K562 (cell line): Measurements from ENCODE around the gene SMC1A. TPM values are rescaled to one million over a fixed set of nuclear protein-coding genes. Genes with fewer than 3 reads are reported as not detected.
A peak's percentile ranks its signal among the peaks of the same experiment; 100 is the strongest.

ENCODE experiments used
- ARID2 ChIP-seq: fragments of 450-650 bp; IDR thresholded peaks from 2 replicates; pipeline ENCODE4 v1.6.1; 2017; ENCODE audit warnings: antibody characterized with exemption, mild to moderate bottlenecking
- ARID3B ChIP-seq: fragments of 250-450 bp; sonication (Bioruptor Pico); IDR thresholded peaks from 2 replicates; pipeline ENCODE4 v1.4.0; 2020; ENCODE audit warnings: borderline replicate concordance
- BDP1 ChIP-seq: IDR thresholded peaks from 3 replicates; pipeline ENCODE4 v1.6.1; 2011; ENCODE audit not compliant: insufficient read length, insufficient read depth
- BRD4 ChIP-seq: fragments of 200-600 bp; sonication (generic); IDR thresholded peaks from 2 replicates; pipeline ENCODE4 v1.6.1; 2017; ENCODE audit warnings: inconsistent platforms
- ESRRB ChIP-seq: fragments of 250-450 bp; sonication (Bioruptor Pico); IDR thresholded peaks from 2 replicates; pipeline ENCODE4 v1.5.0; 2020; ENCODE audit warnings: mild to moderate bottlenecking, moderate library complexity, borderline replicate concordance
- ETS2 ChIP-seq: IDR thresholded peaks from 2 replicates; pipeline ENCODE4 v1.6.1; 2016; ENCODE audit warnings: borderline replicate concordance, missing genetic modification characterization, mild to moderate bottlenecking, moderate library complexity, missing compliant biosample characterization; ENCODE audit not compliant: poor library complexity, severe bottlenecking
- GATA2 ChIP-seq: sonication (generic); formaldehyde crosslinking; IDR thresholded peaks from 2 replicates; pipeline ENCODE4 v1.4.0; 2020; ENCODE audit warnings: mild to moderate bottlenecking, missing genetic modification reagents
- KAT8 ChIP-seq: fragments of 450-650 bp; IDR thresholded peaks from 2 replicates; pipeline ENCODE4 v1.6.1; 2016; ENCODE audit warnings: low read depth, mild to moderate bottlenecking
- NFRKB ChIP-seq: fragments of 450-650 bp; IDR thresholded peaks from 2 replicates; pipeline ENCODE4 v1.6.1; 2016; ENCODE audit warnings: low read depth
- NFXL1 ChIP-seq: fragments of 450-650 bp; formaldehyde crosslinking; IDR thresholded peaks from 2 replicates; pipeline ENCODE4 v1.4.0; 2021; ENCODE audit warnings: mild to moderate bottlenecking
- NKRF ChIP-seq: fragments of 450-650 bp; IDR thresholded peaks from 2 replicates; pipeline ENCODE4 v1.6.1; 2016; ENCODE audit warnings: borderline replicate concordance
- NR0B1 ChIP-seq: fragments of 450-650 bp; IDR thresholded peaks from one replicate; pipeline ENCODE4 v1.6.1; 2018; ENCODE audit warnings: mild to moderate bottlenecking, moderate library complexity; ENCODE audit not compliant: partially characterized antibody
- PCBP2 ChIP-seq: fragments of 200-400 bp; formaldehyde crosslinking; IDR thresholded peaks from 2 replicates; pipeline ENCODE4 v1.6.1; 2018; ENCODE audit warnings: low read length, low read depth, mild to moderate bottlenecking, moderate library complexity; ENCODE audit not compliant: poor library complexity, severe bottlenecking
- SIRT6 ChIP-seq: IDR thresholded peaks from one replicate; pipeline ENCODE4 v1.6.1; 2012; ENCODE audit warnings: low read depth, mild to moderate bottlenecking, control low read depth, inconsistent platforms, low read length, moderate library complexity
- SMARCA4 ChIP-seq: fragments of 450-650 bp; IDR thresholded peaks from 2 replicates; pipeline ENCODE4 v1.6.1; 2016
- SREBF1 ChIP-seq: fragments of 150-350 bp; IDR thresholded peaks from 2 replicates; pipeline ENCODE4 v1.6.1; 2014; ENCODE audit warnings: antibody characterized with exemption, low read depth, low read length, borderline replicate concordance
- SREBF2 ChIP-seq: sonication (generic); formaldehyde crosslinking; IDR thresholded peaks from 2 replicates; pipeline ENCODE4 v1.4.0; 2020; ENCODE audit warnings: mild to moderate bottlenecking, missing genetic modification reagents
- TCF7L2 ChIP-seq: fragments of 150-350 bp; IDR thresholded peaks from 2 replicates; pipeline ENCODE4 v1.6.1; 2016; ENCODE audit warnings: low read depth, mild to moderate bottlenecking, low read length, moderate library complexity
- ZBTB17 ChIP-seq: fragments of 450-650 bp; formaldehyde crosslinking; IDR thresholded peaks from 2 replicates; pipeline ENCODE4 v1.4.0; 2020; ENCODE audit warnings: mild to moderate bottlenecking
- ZC3H8 ChIP-seq: fragments of 450-650 bp; IDR thresholded peaks from 2 replicates; pipeline ENCODE4 v1.6.1; 2017
- ZKSCAN8 ChIP-seq: fragments of 200-800 bp; sonication (Bioruptor generic); IDR thresholded peaks from 2 replicates; pipeline ENCODE4 v1.6.1; 2016; ENCODE audit warnings: missing genetic modification characterization, missing compliant biosample characterization
- ZNF12 ChIP-seq: sonication (generic); formaldehyde crosslinking; IDR thresholded peaks from 2 replicates; pipeline ENCODE4 v1.4.0; 2020; ENCODE audit warnings: mild to moderate bottlenecking, missing genetic modification reagents
- ZNF217 ChIP-seq: sonication (generic); formaldehyde crosslinking; IDR thresholded peaks from 2 replicates; pipeline ENCODE4 v1.8.0; 2022; ENCODE audit warnings: mild to moderate bottlenecking, missing genetic modification reagents
- ZNF583 ChIP-seq: fragments of 250-450 bp; sonication (Bioruptor Pico); IDR thresholded peaks from 2 replicates; pipeline ENCODE4 v1.4.0; 2020
- ZNF584 ChIP-seq: fragments of 200-800 bp; sonication (Bioruptor generic); IDR thresholded peaks from 2 replicates; pipeline ENCODE4 v1.6.1; 2016; ENCODE audit warnings: low read depth, mild to moderate bottlenecking, missing genetic modification characterization, missing compliant biosample characterization
- ZNF655 ChIP-seq: fragments of 250-450 bp; sonication (Bioruptor Pico); IDR thresholded peaks from 2 replicates; pipeline ENCODE4 v1.5.0; 2021
- polyA plus RNA-seq, 8 experiments: library from polyadenylated mRNA; depleted of rRNA in 4 of 8; stranded (reverse) in 5 of 8; unstranded in 3 of 8; fragments of >200 nt; fragmentation: Nextera tagmentation in 2 of 8; fragmentation: Illumina TruSeq in 1 of 8; extraction: Ambion mirVana in 2 of 8; extraction: Trizol in 1 of 8; gene quantifications; 2 replicates each; pipeline versions ENCODE4 v1.2.1 to v1.2.3, GENCODE V29; 2011 to 2014; ENCODE audit warnings: inconsistent platforms in 1 of 8, missing spikeins in 1 of 8
- total RNA-seq, 7 experiments: library from RNA; depleted of rRNA in 6 of 7; stranded (reverse); fragments of >200 nt in 6 of 7; fragmentation: Illumina TruSeq in 2 of 7; extraction: Trizol in 2 of 7; gene quantifications; 2 replicates each; pipeline versions ENCODE4 v1.2.1 to v1.2.3, GENCODE V29; 2011 to 2021; ENCODE audit warnings: low replicate concordance in 1 of 7

Gene SMC1A
- total and polyA plus RNA-seq, 9 of the 15 experiments (the other 6 are each of a cell fraction or from before 2014, with no cell fraction given): 28.5 to 126 (median 71.2) TPM

GRCh38 chrX:53374222-53374820 is 48.1 kb downstream of the SMC1A start (continued):
- TF ChIP-seq BRD4: no peak
- TF ChIP-seq ZKSCAN8: no peak
- TF ChIP-seq ZNF655 (CRISPR knock-in tag): no peak
- TF ChIP-seq PCBP2: no peak
- TF ChIP-seq NFRKB: no peak; the same call in 1 of the 2 replicates
- TF ChIP-seq ZBTB17 (CRISPR knock-in tag): no peak
- no peak for TF ChIP-seq NFXL1
- peak; percentile 72; the same call in 1 of the 2 replicates for TF ChIP-seq NKRF
- no peak for TF ChIP-seq ARID2
- no peak for TF ChIP-seq BDP1
- TF ChIP-seq ETS2 (tag): no peak
- TF ChIP-seq SREBF2 (CRISPR knock-in tag): no peak
- no peak for TF ChIP-seq SIRT6
- TF ChIP-seq NR0B1: no peak
- peak; percentile 83 for TF ChIP-seq GATA2 (CRISPR knock-in tag)
- no peak for TF ChIP-seq ARID3B (CRISPR knock-in tag)
- TF ChIP-seq ZC3H8: no peak
- TF ChIP-seq ZNF217 (CRISPR knock-in tag): no peak
- TF ChIP-seq ZNF12 (CRISPR knock-in tag): no peak
- TF ChIP-seq SREBF1: no peak
- no peak for TF ChIP-seq TCF7L2
- TF ChIP-seq ESRRB (CRISPR knock-in tag): no peak
- peak; percentile 92 for TF ChIP-seq SMARCA4
- no peak for TF ChIP-seq KAT8
- no peak for TF ChIP-seq ZNF584 (CRISPR knock-in tag)
- no peak for TF ChIP-seq ZNF583
